Adipocyte (in vitro differentiated cells): ENCODE results near the gene HIGD1B.

ENCODE experiments used
- DNase-seq: peaks from one replicate; pipeline ENCODE4 v3.0.0-alpha.2; 2015; ENCODE audit warnings: low read depth
- H3K27me3 ChIP-seq: replicated peaks from 2 replicates; pipeline ENCODE4 v1.7.0; 2013; ENCODE audit warnings: mild to moderate bottlenecking, low read length, moderate library complexity; ENCODE audit not compliant: control insufficient read depth, insufficient read depth
- H3K36me3 ChIP-seq: 2 replicates; pipeline ENCODE4 v1.7.0; 2013; ENCODE audit warnings: low read length, mild to moderate bottlenecking, moderate library complexity; ENCODE audit not compliant: control insufficient read depth, insufficient read depth, severe bottlenecking
- H3K4me1 ChIP-seq: 2 replicates; pipeline ENCODE4 v1.7.0; 2013; ENCODE audit warnings: mild to moderate bottlenecking, low read length, moderate library complexity; ENCODE audit not compliant: control insufficient read depth, insufficient read depth
- H3K4me3 ChIP-seq: 2 replicates; pipeline ENCODE4 v1.7.0; 2013; ENCODE audit warnings: mild to moderate bottlenecking, low read length, moderate library complexity
- H3K9ac ChIP-seq: 2 replicates; pipeline ENCODE4 v1.7.0; 2013; ENCODE audit warnings: mild to moderate bottlenecking, low read length, moderate library complexity
- H3K9me3 ChIP-seq: 2 replicates; pipeline ENCODE4 v1.7.0; 2013; ENCODE audit warnings: mild to moderate bottlenecking, low read length, moderate library complexity; ENCODE audit not compliant: control insufficient read depth

HIGD1B gene

GRCh38 chr17:44840936-44841335, 6.7 kb upstream of the HIGD1B start:
- DNase-seq: no peak
- H3K4me3 ChIP-seq: no peak overlapping the region
- H3K9ac ChIP-seq: no peak overlapping the region
- H3K36me3 ChIP-seq: no peaks in the 10 kb centered on the region
- H3K4me1 ChIP-seq: peaks cover 3% of the 10 kb centered on the region
- no peaks in the 10 kb centered on the region for H3K9me3 ChIP-seq
- H3K27me3 ChIP-seq: no peaks in the 10 kb centered on the region

- H3K9me3 ChIP-seq: no peaks in the 10 kb centered on the region
Measured at GRCh38 chr17:44842748-44843147, 4.9 kb upstream of the HIGD1B start.

GRCh38 chr17:44844390-44844830, 3.3 kb upstream of the HIGD1B start:
- no peak for DNase-seq
- no peak overlapping the region for H3K4me3 ChIP-seq
- no peak overlapping the region for H3K9ac ChIP-seq
- H3K27me3 ChIP-seq: no peaks in the 10 kb centered on the region
- peaks cover 3% of the 10 kb centered on the region for H3K4me1 ChIP-seq
- no peaks in the 10 kb centered on the region for H3K9me3 ChIP-seq
- no peaks in the 10 kb centered on the region for H3K36me3 ChIP-seq

More at GRCh38 chr17:44842748-44843147, 4.9 kb upstream of the HIGD1B start:
- no peak overlapping the region for H3K4me3 ChIP-seq
- H3K36me3 ChIP-seq: no peaks in the 10 kb centered on the region
- peaks cover 3% of the 10 kb centered on the region for H3K4me1 ChIP-seq
- H3K27me3 ChIP-seq: no peaks in the 10 kb centered on the region
- no peak overlapping the region for H3K9ac ChIP-seq
- DNase-seq: no peak

GRCh38 chr17:44846206-44846605, 1.5 kb upstream of the HIGD1B start:
- no peak overlapping the region for H3K4me3 ChIP-seq
- peaks cover 3% of the 10 kb centered on the region for H3K4me1 ChIP-seq
- no peaks in the 10 kb centered on the region for H3K9me3 ChIP-seq
- DNase-seq: no peak
- peaks cover 15% of the 10 kb centered on the region for H3K36me3 ChIP-seq
- no peak overlapping the region for H3K9ac ChIP-seq
- no peaks in the 10 kb centered on the region for H3K27me3 ChIP-seq

GRCh38 chr17:44848257-44848795, 643 bp downstream of the HIGD1B start:
- Histone ChIP-seq H3K9ac (no peak overlapping the region), H3K9me3 (no peaks in the 10 kb centered on the region), H3K4me3 (no peak overlapping the region), H3K4me1 (peaks cover 3% of the 10 kb centered on the region), H3K36me3 (peaks cover 33% of the 10 kb centered on the region), H3K27me3 (no peaks in the 10 kb centered on the region)
- no peak for DNase-seq

GRCh38 chr17:44848961-44849489, 1.3 kb downstream of the HIGD1B start:
- H3K4me1 ChIP-seq: peaks cover 3% of the 10 kb centered on the region
- no peaks in the 10 kb centered on the region for H3K9me3 ChIP-seq
- H3K4me3 ChIP-seq: no peak overlapping the region
- peaks cover 40% of the 10 kb centered on the region for H3K36me3 ChIP-seq
- no peaks in the 10 kb centered on the region for H3K27me3 ChIP-seq
- DNase-seq: no peak
- no peak overlapping the region for H3K9ac ChIP-seq

- Histone ChIP-seq H3K9ac (no peak overlapping the region), H3K9me3 (no peaks in the 10 kb centered on the region), H3K27me3 (no peaks in the 10 kb centered on the region), H3K36me3 (peaks cover 50% of the 10 kb centered on the region), H3K4me3 (no peak overlapping the region), H3K4me1 (no peaks in the 10 kb centered on the region)
- no peak for DNase-seq
Measured at GRCh38 chr17:44850025-44850424, 2.3 kb downstream of the HIGD1B start.

GRCh38 chr17:44850612-44851011, 2.9 kb downstream of the HIGD1B start:
- Histone ChIP-seq H3K9ac (no peak overlapping the region), H3K36me3 (peaks cover 56% of the 10 kb centered on the region), H3K27me3 (no peaks in the 10 kb centered on the region), H3K9me3 (no peaks in the 10 kb centered on the region), H3K4me1 (no peaks in the 10 kb centered on the region), H3K4me3 (no peak overlapping the region)
- no peak for DNase-seq

GRCh38 chr17:44854192-44854591, 6.5 kb downstream of the HIGD1B start:
- peaks cover 6% of the 10 kb centered on the region for H3K4me1 ChIP-seq
- DNase-seq: no peak
- H3K4me3 ChIP-seq: no peak overlapping the region
- H3K36me3 ChIP-seq: peaks cover 90% of the 10 kb centered on the region
- no peaks in the 10 kb centered on the region for H3K9me3 ChIP-seq
- no peak overlapping the region for H3K9ac ChIP-seq
- no peaks in the 10 kb centered on the region for H3K27me3 ChIP-seq

- peaks cover 94% of the 10 kb centered on the region for H3K36me3 ChIP-seq
Measured at GRCh38 chr17:44859701-44860100, 12.0 kb downstream of the HIGD1B start.

GRCh38 chr17:44862278-44862914, 14.7 kb downstream of the HIGD1B start:
- Histone ChIP-seq H3K4me3 (no peak overlapping the region), H3K9ac (no peak overlapping the region), H3K4me1 (no peaks in the 10 kb centered on the region), H3K36me3 (peaks cover 77% of the 10 kb centered on the region), H3K27me3 (no peaks in the 10 kb centered on the region), H3K9me3 (no peaks in the 10 kb centered on the region)
- DNase-seq: no peak

More at GRCh38 chr17:44859701-44860100, 12.0 kb downstream of the HIGD1B start:
- Histone ChIP-seq H3K27me3 (no peaks in the 10 kb centered on the region), H3K4me1 (peaks cover 6% of the 10 kb centered on the region), H3K9me3 (no peaks in the 10 kb centered on the region), H3K4me3 (no peak overlapping the region), H3K9ac (no peak overlapping the region)
- DNase-seq: no peak
